Measurements from ENCODE around the gene GHR.

DNA sequence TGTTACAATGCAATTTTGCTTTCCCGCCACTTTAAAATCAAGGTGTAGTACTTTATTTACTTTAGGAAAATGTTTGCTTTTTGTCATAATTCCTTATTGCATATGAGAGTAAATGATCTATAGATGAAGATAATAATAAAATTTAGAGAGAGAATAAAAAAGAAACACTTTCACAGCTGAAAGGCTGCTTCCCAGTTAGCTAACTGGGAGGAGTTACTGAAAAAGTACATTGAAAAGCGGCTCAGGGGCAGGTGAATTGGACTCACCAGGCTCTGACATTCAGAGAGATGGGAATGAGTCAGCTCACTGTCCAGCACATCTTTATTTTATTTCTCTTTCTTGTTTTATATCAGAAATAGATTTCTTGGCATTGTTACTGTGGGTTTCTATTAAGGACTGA, 201.7 kb downstream of the GHR start:
- no peak for TF ChIP-seq CTCF (IDR thresholded peaks at IDR 0.05)
- TF ChIP-seq POLR2A (IDR thresholded peaks at IDR 0.05): no peak
